Neuronal stem cell (in vitro differentiated cells): Measurements from ENCODE around the gene ZNF726.
"Not testable (repeated sequence)": the region's sequence is repeated elsewhere in the genome, so short reads cannot be mapped to it uniquely, and the experiment has no call there.

Experiments
- DNase-seq: peaks from one replicate; pipeline ENCODE4 v3.0.0-alpha.2; 2013; ENCODE audit warnings: low spot score
- H2AFZ ChIP-seq: one replicate; pipeline ENCODE4 v1.6.1; 2013; ENCODE audit warnings: mild to moderate bottlenecking, low read length, inconsistent platforms
- H2AK5ac ChIP-seq: 2 replicates; pipeline ENCODE4 v1.6.1; 2013; ENCODE audit warnings: low read depth, mild to moderate bottlenecking, inconsistent platforms, low read length, moderate library complexity, mixed read lengths
- H2BK120ac ChIP-seq: 2 replicates; pipeline ENCODE4 v1.6.1; 2013; ENCODE audit warnings: low read depth, mild to moderate bottlenecking, inconsistent platforms, low read length, moderate library complexity, mixed read lengths
- H2BK12ac ChIP-seq: one replicate; pipeline ENCODE4 v1.6.1; 2013; ENCODE audit warnings: low read length, inconsistent platforms
- H2BK15ac ChIP-seq: 2 replicates; pipeline ENCODE4 v1.6.1; 2013; ENCODE audit warnings: mild to moderate bottlenecking, low read length, inconsistent platforms, mixed read lengths
- H2BK5ac ChIP-seq: one replicate; pipeline ENCODE4 v1.6.1; 2013; ENCODE audit warnings: inconsistent platforms, mild to moderate bottlenecking, low read length, moderate library complexity
- H3K14ac ChIP-seq: one replicate; pipeline ENCODE4 v1.6.1; 2013; ENCODE audit warnings: low read length, inconsistent platforms
- H3K18ac ChIP-seq: 2 replicates; pipeline ENCODE4 v1.6.1; 2013; ENCODE audit warnings: low read length, inconsistent platforms
- H3K23ac ChIP-seq: 2 replicates; pipeline ENCODE4 v1.6.1; 2013; ENCODE audit warnings: low read depth, mild to moderate bottlenecking, mixed read lengths, low read length, inconsistent platforms; ENCODE audit not compliant: poor library complexity
- H3K27ac ChIP-seq: replicated peaks from 3 replicates; pipeline ENCODE4 v1.5.1; 2013; ENCODE audit warnings: low read length, inconsistent platforms
- H3K27me3 ChIP-seq, 3 experiments: 2 replicates each; pipeline ENCODE4 v1.6.1; 2013; ENCODE audit warnings: low read length in 3 of 3, mild to moderate bottlenecking in 2 of 3, inconsistent platforms in 1 of 3, low read depth in 1 of 3, mixed read lengths in 1 of 3, moderate library complexity in 1 of 3; ENCODE audit not compliant: control insufficient read depth in 3 of 3, insufficient read depth in 3 of 3
- H3K36me3 ChIP-seq, 2 donors: replicated peaks in 1 of 2; 2 replicates each; pipeline ENCODE4 v1.6.1; 2013; ENCODE audit warnings: low read length in 2 of 2; ENCODE audit not compliant: control insufficient read depth in 2 of 2, insufficient read depth in 2 of 2
- H3K4ac ChIP-seq: 2 replicates; pipeline ENCODE4 v1.6.1; 2013; ENCODE audit warnings: inconsistent platforms, mild to moderate bottlenecking, low read length, moderate library complexity
- H3K4me1 ChIP-seq, 2 donors: 1 replicate in 1 of 2; 2 replicates in 1 of 2; pipeline ENCODE4 v1.6.1; 2013; ENCODE audit warnings: low read length in 2 of 2, low read depth in 1 of 2; ENCODE audit not compliant: control insufficient read depth in 2 of 2, insufficient read depth in 1 of 2
- H3K4me2 ChIP-seq: one replicate; pipeline ENCODE4 v1.6.1; 2013; ENCODE audit warnings: mild to moderate bottlenecking, low read length, inconsistent platforms; ENCODE audit not compliant: insufficient read depth, poor library complexity, severe bottlenecking
- H3K4me3 ChIP-seq, 2 donors: 2 replicates each; pipeline ENCODE4 v1.5.1; 2013; ENCODE audit warnings: low read length in 2 of 2, mild to moderate bottlenecking in 2 of 2, inconsistent platforms in 1 of 2, moderate library complexity in 1 of 2
- H3K79me1 ChIP-seq: one replicate; pipeline ENCODE4 v1.6.1; 2013; ENCODE audit warnings: low read depth, mild to moderate bottlenecking, inconsistent platforms, low read length, moderate library complexity
- H3K9ac ChIP-seq: one replicate; pipeline ENCODE4 v1.6.1; 2013; ENCODE audit warnings: mild to moderate bottlenecking, low read depth, low read length, inconsistent platforms; ENCODE audit not compliant: poor library complexity
- H3K9me3 ChIP-seq, 2 donors: replicated peaks in 1 of 2; 2 replicates each; pipeline versions ENCODE3 to v1.6.1; 2013; ENCODE audit warnings: low read length in 2 of 2, mild to moderate bottlenecking in 2 of 2, inconsistent platforms in 1 of 2, low read depth in 1 of 2, mixed read lengths in 1 of 2, moderate library complexity in 1 of 2; ENCODE audit not compliant: control insufficient read depth in 2 of 2, insufficient read depth in 1 of 2
- H4K8ac ChIP-seq: one replicate; pipeline ENCODE4 v1.6.1; 2013; ENCODE audit warnings: low read depth, mild to moderate bottlenecking, inconsistent platforms, low read length, moderate library complexity
- H4K91ac ChIP-seq: one replicate; pipeline ENCODE4 v1.6.1; 2013; ENCODE audit warnings: low read length, low read depth, mild to moderate bottlenecking, inconsistent platforms; ENCODE audit not compliant: poor library complexity
- WGBS, 2 donors: extraction: QIAGEN DNeasy Blood & Tissue Kit; methylation state at CpG; one replicate each; pipeline ENCODE4 v1.1.7; 2013; ENCODE audit warnings: missing lambda C conversion rate in 2 of 2, mixed read lengths in 1 of 2; ENCODE audit not compliant: insufficient read length in 2 of 2, insufficient replicate concordance in 1 of 2; ENCODE audit errors: extremely low coverage in 2 of 2; 5-methylcytosine and 5-hydroxymethylcytosine counted together

The ZNF726 gene

GRCh38 chr19:23971598-23971997 lies 56.9 kb downstream of the ZNF726 start:
- Histone ChIP-seq H3K4me3 (no peak overlapping the region), H3K4me1 (no peaks in the 10 kb centered on the region), H3K36me3 (no peaks in the 10 kb centered on the region), H2BK120ac (no peak overlapping the region), H3K27ac (no peak overlapping the region), H3K9me3 (peaks cover 0 to 18% of the 10 kb centered on the region in 2 donors), H4K91ac (no peak overlapping the region), H3K79me1 (no peaks in the 10 kb centered on the region), H3K23ac (no peak overlapping the region), H3K9ac (no peak overlapping the region), H2BK12ac (no peak overlapping the region), H2AK5ac (no peak overlapping the region), H3K14ac (peak overlapping the region; percentile 32), H4K8ac (no peak overlapping the region), H2BK15ac (no peak overlapping the region), H3K27me3 (no peaks in the 10 kb centered on the region), H2BK5ac (no peak overlapping the region), H3K18ac (no peak overlapping the region), H2AFZ (no peak overlapping the region), H3K4ac (no peak overlapping the region), H3K4me2 (no peak overlapping the region)
- no CpG with 5 or more reads among the region's 32 CpGs for WGBS, 2 donors
- DNase-seq, result no peak

DNA sequence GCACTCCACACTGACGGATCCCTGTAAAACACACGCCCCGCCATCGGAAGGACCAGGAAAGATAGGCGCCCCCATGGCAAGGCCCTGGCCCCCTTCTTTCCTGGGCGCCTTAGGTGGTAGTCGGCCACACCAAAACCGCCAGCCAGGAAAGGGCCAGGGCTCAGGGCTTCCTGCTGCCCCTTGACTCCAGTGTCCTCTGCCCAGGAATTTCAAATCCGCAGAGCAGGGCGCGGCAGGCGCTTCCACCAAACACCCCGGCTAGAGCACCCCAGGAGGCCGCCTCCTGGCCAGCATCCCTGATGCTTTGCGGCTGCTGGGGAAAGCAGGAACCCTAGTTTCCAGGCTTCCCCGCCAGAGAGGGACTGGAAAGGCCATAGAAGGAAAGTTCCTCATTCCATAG lies 57.5 kb downstream of the ZNF726 start:
- Histone ChIP-seq H3K14ac (no peak overlapping the region), H3K9ac (no peak overlapping the region), H4K8ac (no peak overlapping the region), H3K27ac (no peak overlapping the region), H2BK12ac (no peak overlapping the region), H2AK5ac (no peak overlapping the region), H3K9me3 (peaks cover 0 to 16% of the 10 kb centered on the region in 2 donors), H2AFZ (no peak overlapping the region), H3K36me3 (no peaks in the 10 kb centered on the region), H3K23ac (no peak overlapping the region), H2BK15ac (no peak overlapping the region), H3K4me2 (no peak overlapping the region), H3K4me3 (no peak overlapping the region), H3K4ac (no peak overlapping the region), H2BK120ac (no peak overlapping the region), H3K27me3 (no peaks in the 10 kb centered on the region), H3K4me1 (no peaks in the 10 kb centered on the region), H4K91ac (no peak overlapping the region), H3K79me1 (no peaks in the 10 kb centered on the region), H2BK5ac (no peak overlapping the region), H3K18ac (no peak overlapping the region)
- no CpG with 5 or more reads among the region's 16 CpGs for WGBS, 2 donors
- no peak for DNase-seq

DNA sequence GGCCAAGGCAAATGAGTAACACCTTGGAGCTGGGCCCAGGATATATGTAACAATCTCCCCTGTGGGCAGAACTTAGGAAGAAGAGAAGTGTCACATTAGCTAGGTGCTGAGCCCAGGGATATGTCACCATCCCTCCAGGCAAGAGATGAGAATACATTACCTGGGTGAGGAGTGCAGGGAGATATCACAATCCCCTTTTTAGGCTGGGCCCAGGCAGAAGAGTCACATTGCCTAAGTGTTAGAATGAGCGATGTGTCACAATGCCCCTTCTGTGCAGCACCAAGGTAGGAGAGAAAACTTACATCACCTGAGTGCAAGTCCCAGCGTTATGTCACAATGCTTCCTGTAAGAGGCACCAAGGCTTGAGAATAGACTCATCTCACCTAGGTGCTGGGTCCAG lies 60.3 kb downstream of the ZNF726 start:
- H2AK5ac ChIP-seq, result no peak overlapping the region
- no peak overlapping the region for H2AFZ ChIP-seq
- no peaks in the 10 kb centered on the region for H3K36me3 ChIP-seq
- no peak overlapping the region for H3K4me3 ChIP-seq
- WGBS, 2 donors, result no CpG with 5 or more reads among the region's 2 CpGs
- H3K4ac ChIP-seq, result no peak overlapping the region
- H3K9me3 ChIP-seq, result peaks cover 0 to 20% of the 10 kb centered on the region in 2 donors
- H2BK120ac ChIP-seq, result no peak overlapping the region
- no peaks in the 10 kb centered on the region for H3K27me3 ChIP-seq
- H3K79me1 ChIP-seq, result no peaks in the 10 kb centered on the region
- H3K27ac ChIP-seq, result no peak overlapping the region
- H4K8ac ChIP-seq, result no peak overlapping the region
- H3K23ac ChIP-seq, result no peak overlapping the region
- H3K4me1 ChIP-seq, result no peaks in the 10 kb centered on the region
- H3K4me2 ChIP-seq, result no peak overlapping the region
- no peak overlapping the region for H2BK5ac ChIP-seq
- no peak overlapping the region for H2BK12ac ChIP-seq
- H2BK15ac ChIP-seq, result no peak overlapping the region
- H3K9ac ChIP-seq, result no peak overlapping the region
- DNase-seq, result no peak
- no peak overlapping the region for H4K91ac ChIP-seq
- no peak overlapping the region for H3K14ac ChIP-seq
- H3K18ac ChIP-seq, result no peak overlapping the region

DNA sequence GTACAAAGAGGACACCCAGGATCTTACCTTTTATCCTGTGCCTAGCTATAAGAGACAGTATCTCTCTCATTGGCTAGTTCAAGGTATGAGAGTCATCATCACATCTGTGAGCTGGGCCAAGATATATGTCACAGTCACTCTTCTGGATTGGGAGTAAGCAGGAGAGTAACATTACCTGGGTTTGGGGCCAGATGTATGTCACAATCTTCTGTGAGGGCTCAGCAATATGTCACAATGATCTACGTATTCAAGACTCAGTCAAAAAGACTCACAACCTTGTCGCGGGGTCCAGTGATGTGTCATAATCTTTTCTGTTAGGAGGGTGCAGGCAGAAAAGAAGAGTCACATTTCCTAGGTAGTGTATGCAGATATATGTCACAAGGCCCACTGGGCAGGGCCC lies 61.9 kb downstream of the ZNF726 start:
- not testable (repeated sequence) for H3K23ac ChIP-seq, H2BK5ac ChIP-seq

More for the DNA sequence above, 61.9 kb downstream of the ZNF726 start:
- H2AK5ac ChIP-seq, H3K27me3 ChIP-seq, H2BK15ac ChIP-seq, DNase-seq, H4K91ac ChIP-seq, H3K79me1 ChIP-seq, H2AFZ ChIP-seq, H3K36me3 ChIP-seq, H3K9ac ChIP-seq, H2BK12ac ChIP-seq, H3K4me2 ChIP-seq, H3K4me3 ChIP-seq, H4K8ac ChIP-seq, H3K18ac ChIP-seq, H3K27ac ChIP-seq, H3K4me1 ChIP-seq, H3K4ac ChIP-seq, H2BK120ac ChIP-seq, H3K14ac ChIP-seq: not testable (repeated sequence)
- no CpG with 5 or more reads among the region's 3 CpGs for WGBS, 2 donors
- H3K9me3 ChIP-seq, result peaks cover 0 to 20% of the 10 kb centered on the region in 2 donors
